Spinal cord (tissue), 10 donors: ENCODE results near the gene SOD3. TPM values are rescaled to one million over a fixed set of nuclear protein-coding genes. Genes with fewer than 3 reads are reported as not detected.

Experiments
- DNase-seq, 6 donors: peaks; one replicate each; pipeline versions ENCODE4 v3.0.0 to v3.0.0-alpha.2; 2013 to 2015; ENCODE audit warnings: low spot score in 6 of 6, low read depth in 4 of 6
- H3K27ac ChIP-seq: one replicate; pipeline ENCODE4 v1.5.1; 2013; ENCODE audit warnings: low read depth, low read length, control low read depth
- H3K27me3 ChIP-seq: one replicate; pipeline ENCODE4 v1.6.1; 2013; ENCODE audit warnings: low read length; ENCODE audit not compliant: control insufficient read depth, insufficient read depth
- H3K36me3 ChIP-seq: one replicate; pipeline ENCODE4 v1.6.1; 2013; ENCODE audit warnings: low read length; ENCODE audit not compliant: control insufficient read depth, insufficient read depth
- H3K4me1 ChIP-seq: one replicate; pipeline ENCODE4 v1.6.1; 2013; ENCODE audit warnings: low read length; ENCODE audit not compliant: control insufficient read depth, insufficient read depth
- H3K4me3 ChIP-seq: one replicate; pipeline ENCODE4 v1.5.1; 2013; ENCODE audit warnings: low read depth, low read length, control low read depth
- H3K9me3 ChIP-seq: one replicate; pipeline ENCODE4 v1.6.1; 2013; ENCODE audit warnings: low read length; ENCODE audit not compliant: control insufficient read depth, insufficient read depth
- WGBS: methylation state at CpG from one replicate; pipeline ENCODE4 v1.1.5; 2013; ENCODE audit warnings: missing lambda C conversion rate; ENCODE audit not compliant: insufficient coverage; 5-methylcytosine and 5-hydroxymethylcytosine counted together
- polyA plus RNA-seq, 2 donors: library from polyadenylated mRNA; unstranded; fragments of 120-200 nt; gene quantifications; one replicate each; pipeline ENCODE4 v1.2.1, GENCODE V29; 2013; ENCODE audit not compliant: insufficient read length in 2 of 2
- total RNA-seq, 2 donors: library from RNA; depleted of rRNA in 1 of 2; stranded (reverse); fragments of 120-200 nt in 1 of 2; fragments of >200 nt in 1 of 2; gene quantifications; one replicate each; pipeline versions ENCODE4 v1.2.3 to v1.2.4, GENCODE V29; 2013 to 2014
- donor health status: healthy.

SOD3 gene
- total and polyA plus RNA-seq, 4 donors: 2.6 to 11.2 (median 6.6) TPM

DNA sequence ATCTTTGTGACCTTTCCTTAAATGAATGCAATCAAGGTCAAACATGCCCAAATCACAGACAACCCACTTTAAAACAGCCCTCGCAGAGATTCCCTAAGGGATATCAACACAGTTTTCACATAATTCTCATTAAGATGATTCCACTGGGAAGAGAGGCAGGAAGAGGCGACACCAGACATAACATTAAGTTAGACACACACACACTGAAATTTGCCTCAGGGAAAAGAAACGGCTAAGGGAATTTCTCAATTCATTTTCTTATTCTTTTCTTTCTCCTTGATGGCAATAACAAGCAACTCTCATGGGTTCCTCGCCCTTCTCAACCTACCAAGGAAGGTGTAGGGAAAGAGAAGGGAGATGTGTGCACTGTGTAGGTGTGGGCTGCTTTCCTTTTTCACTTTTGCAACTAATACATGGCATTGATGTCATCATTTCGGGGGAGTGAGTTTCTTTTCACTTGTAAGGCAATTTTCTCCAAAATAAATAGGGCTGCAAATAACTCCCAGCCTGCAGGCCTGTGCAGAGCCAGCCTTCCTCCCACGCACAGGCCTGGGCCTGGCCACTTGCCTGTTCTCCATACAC is 41.4 kb downstream of the SOD3 start:
- H3K27ac ChIP-seq: no peak overlapping the region
- peaks cover 6% of the 10 kb centered on the region for H3K4me1 ChIP-seq
- WGBS: 80% methylated on average over 2 of the region's 6 CpGs
- no peak for DNase-seq
- no peaks in the 10 kb centered on the region for H3K27me3 ChIP-seq
- no peak overlapping the region for H3K4me3 ChIP-seq
- H3K36me3 ChIP-seq: peaks cover 5% of the 10 kb centered on the region
- H3K9me3 ChIP-seq: no peaks in the 10 kb centered on the region

DNA sequence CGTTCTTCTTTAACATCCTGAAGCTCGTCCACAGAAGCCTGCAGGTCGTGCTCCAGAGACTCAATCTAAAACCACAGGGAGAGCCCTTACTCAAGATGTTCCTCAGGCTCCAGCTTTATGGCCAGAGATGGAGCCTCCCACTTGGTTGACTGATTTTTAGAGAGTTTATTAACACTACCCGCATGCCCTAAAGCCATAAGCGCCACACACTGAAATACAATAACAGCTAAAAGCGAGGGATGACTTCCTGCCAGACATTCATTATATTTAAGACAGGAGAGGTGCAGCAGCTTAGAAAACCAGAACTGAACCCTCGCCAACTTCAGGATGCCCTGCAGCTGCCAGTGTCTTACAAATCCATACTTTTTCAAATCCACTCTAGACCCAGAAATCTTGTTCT is 42.0 kb downstream of the SOD3 start:
- H3K27me3 ChIP-seq: no peaks in the 10 kb centered on the region
- DNase-seq: no peak
- no peak overlapping the region for H3K4me3 ChIP-seq
- H3K27ac ChIP-seq: no peak overlapping the region
- peaks cover 6% of the 10 kb centered on the region for H3K4me1 ChIP-seq
- no peaks in the 10 kb centered on the region for H3K9me3 ChIP-seq
- peaks cover 5% of the 10 kb centered on the region for H3K36me3 ChIP-seq
- WGBS: 80% methylated on average over 2 of the region's 7 CpGs

DNA sequence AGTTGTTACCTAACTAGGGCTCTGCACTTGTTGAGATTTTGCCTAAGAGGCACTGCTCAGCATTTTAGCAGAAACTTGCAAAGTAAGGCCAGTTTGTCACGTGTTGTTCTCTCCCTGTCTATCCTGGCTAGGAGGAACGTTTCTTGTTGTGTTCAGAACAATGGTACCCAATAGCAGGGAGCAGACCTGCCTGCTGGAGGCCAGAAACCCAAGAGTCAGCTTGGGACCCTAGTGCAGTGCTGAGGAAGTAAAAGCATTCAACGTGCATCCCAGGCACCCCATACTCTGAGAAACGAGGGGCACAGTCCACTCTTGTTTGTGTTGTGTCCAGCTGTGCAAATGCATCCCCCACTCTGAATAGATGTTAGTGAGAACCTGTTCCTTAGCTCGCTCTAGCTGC is 42.4 kb downstream of the SOD3 start:
- no peak overlapping the region for H3K27ac ChIP-seq
- DNase-seq: no peak
- peaks cover 6% of the 10 kb centered on the region for H3K4me1 ChIP-seq
- H3K4me3 ChIP-seq: no peak overlapping the region
- WGBS: 69% methylated on average over 5 of the region's 5 CpGs
- H3K27me3 ChIP-seq: no peaks in the 10 kb centered on the region
- H3K36me3 ChIP-seq: peaks cover 5% of the 10 kb centered on the region
- no peaks in the 10 kb centered on the region for H3K9me3 ChIP-seq

GRCh38 chr4:24840362-24840761 is 45.0 kb downstream of the SOD3 start:
- no peak for DNase-seq
- peaks cover 5% of the 10 kb centered on the region for H3K36me3 ChIP-seq
- H3K27me3 ChIP-seq: no peaks in the 10 kb centered on the region
- peaks cover 6% of the 10 kb centered on the region for H3K4me1 ChIP-seq
- no peaks in the 10 kb centered on the region for H3K9me3 ChIP-seq
- no peak overlapping the region for H3K4me3 ChIP-seq
- 81% methylated on average over 4 of the region's 5 CpGs for WGBS
- H3K27ac ChIP-seq: no peak overlapping the region

DNA sequence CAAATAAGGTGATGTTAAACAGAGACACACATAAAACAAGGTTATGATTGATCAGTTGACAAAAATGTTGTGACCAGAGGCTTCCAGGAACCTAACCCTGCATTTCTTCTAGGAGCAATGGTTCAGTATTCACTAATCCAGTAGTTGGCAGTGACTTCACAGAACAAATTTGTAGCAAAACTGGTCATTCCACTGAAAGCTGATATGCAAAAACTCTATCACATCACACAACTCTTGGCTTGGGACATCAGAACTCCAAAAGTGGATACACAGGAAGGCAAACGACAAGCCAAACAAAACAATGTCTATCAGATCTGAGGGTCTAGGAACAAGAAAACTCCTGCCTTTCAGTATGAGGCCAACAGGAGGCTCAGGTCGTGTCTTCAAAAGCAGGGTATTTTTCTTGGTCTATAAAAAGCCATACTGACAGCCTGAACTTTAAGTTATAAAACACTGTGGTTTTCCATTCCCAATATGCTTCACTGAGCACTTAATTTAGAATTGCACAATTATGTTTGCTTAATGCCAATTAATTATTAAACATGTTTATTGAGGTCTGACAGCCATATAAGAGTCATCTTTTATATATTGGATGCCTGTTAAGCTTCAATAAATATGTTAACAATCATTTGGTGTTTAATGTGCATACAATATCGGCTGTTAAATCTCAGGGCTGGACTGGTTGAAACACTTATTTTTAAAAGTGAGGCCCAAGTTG is 45.6 kb downstream of the SOD3 start:
- Histone ChIP-seq H3K4me1 (peaks cover 6% of the 10 kb centered on the region), H3K27me3 (no peaks in the 10 kb centered on the region), H3K36me3 (peaks cover 5% of the 10 kb centered on the region), H3K27ac (no peak overlapping the region), H3K4me3 (no peak overlapping the region), H3K9me3 (no peaks in the 10 kb centered on the region)
- WGBS: 71% methylated on average over 2 of the region's 3 CpGs
- DNase-seq: no peak

DNA sequence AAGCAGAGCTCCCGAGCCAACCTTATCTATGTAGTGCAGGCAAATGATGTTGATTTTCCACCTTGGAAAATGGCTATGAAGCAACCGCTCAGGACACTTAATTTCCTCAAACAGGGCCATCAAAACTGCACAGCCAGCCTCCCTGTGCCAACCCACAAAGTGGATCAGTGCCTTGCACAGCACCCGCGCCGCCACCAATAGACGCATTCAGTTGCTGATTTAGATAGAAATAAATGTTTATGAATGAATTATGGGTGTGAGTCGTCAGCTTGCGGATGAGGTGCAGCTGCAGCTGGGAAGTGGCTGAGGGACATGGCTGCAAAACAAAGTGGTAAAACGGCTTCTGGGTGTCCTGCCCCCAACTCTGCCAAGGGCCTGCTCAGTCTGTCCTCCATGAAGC is 47.0 kb downstream of the SOD3 start:
- H3K27me3 ChIP-seq: no peaks in the 10 kb centered on the region
- H3K36me3 ChIP-seq: peaks cover under 1% of the 10 kb centered on the region
- no peak overlapping the region for H3K27ac ChIP-seq
- DNase-seq: peak in 1 of 6 donors; percentile 25
- H3K4me3 ChIP-seq: no peak overlapping the region
- no peaks in the 10 kb centered on the region for H3K9me3 ChIP-seq
- H3K4me1 ChIP-seq: peaks cover 3% of the 10 kb centered on the region
- 88% methylated on average over 6 of the region's 9 CpGs for WGBS

- Histone ChIP-seq H3K27ac (no peak overlapping the region), H3K36me3 (no peaks in the 10 kb centered on the region), H3K4me3 (no peak overlapping the region), H3K9me3 (no peaks in the 10 kb centered on the region), H3K27me3 (no peaks in the 10 kb centered on the region), H3K4me1 (peaks cover 3% of the 10 kb centered on the region)
- no peak for DNase-seq
- WGBS: 72% methylated on average over 2 of the region's 3 CpGs
These were observed 47.7 kb downstream of the SOD3 start for GRCh38 chr4:24843096-24843495.

- Histone ChIP-seq H3K27me3 (no peaks in the 10 kb centered on the region), H3K4me1 (peaks cover 10% of the 10 kb centered on the region), H3K27ac (no peak overlapping the region), H3K4me3 (no peak overlapping the region), H3K36me3 (no peaks in the 10 kb centered on the region), H3K9me3 (no peaks in the 10 kb centered on the region)
- no peak for DNase-seq
- 88% methylated on average over 7 of the region's 8 CpGs for WGBS
These were observed 49.8 kb downstream of the SOD3 start for GRCh38 chr4:24845132-24845531.

DNA sequence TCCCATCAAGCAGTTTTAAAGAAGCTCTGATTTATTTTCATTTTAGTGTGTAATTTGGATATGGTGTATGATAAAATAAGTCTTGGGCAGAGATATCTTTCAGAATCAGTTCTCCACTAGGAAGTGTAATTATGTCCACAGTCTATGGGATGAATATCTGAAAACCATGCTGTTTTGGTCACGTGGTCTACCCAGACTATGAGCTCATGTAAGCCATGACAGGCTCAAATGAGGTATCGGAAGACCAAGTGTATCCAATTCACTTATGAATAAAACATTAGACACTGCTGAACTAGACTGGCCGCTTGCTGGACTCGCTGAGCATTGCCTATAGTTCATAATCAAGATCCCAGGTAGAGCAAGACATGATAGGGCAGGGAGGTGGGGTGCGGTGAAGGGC is 50.5 kb downstream of the SOD3 start:
- Histone ChIP-seq H3K36me3 (no peaks in the 10 kb centered on the region), H3K4me1 (peaks cover 10% of the 10 kb centered on the region), H3K27ac (no peak overlapping the region), H3K27me3 (no peaks in the 10 kb centered on the region), H3K9me3 (no peaks in the 10 kb centered on the region), H3K4me3 (no peak overlapping the region)
- no peak for DNase-seq
- 93% methylated on average over 2 of the region's 5 CpGs for WGBS

GRCh38 chr4:24846716-24847115 is 51.3 kb downstream of the SOD3 start:
- Histone ChIP-seq H3K36me3 (no peaks in the 10 kb centered on the region), H3K27ac (no peak overlapping the region), H3K4me3 (no peak overlapping the region), H3K4me1 (peaks cover 7% of the 10 kb centered on the region), H3K27me3 (no peaks in the 10 kb centered on the region), H3K9me3 (no peaks in the 10 kb centered on the region)
- WGBS: 93% methylated on average over 5 of the region's 5 CpGs
- DNase-seq: no peak
